ENCODE data around the gene PDCD11.

- TF ChIP-seq CTCF (conservative IDR thresholded peaks at IDR 0.05) (no peak), EZH2 (IDR thresholded peaks at IDR 0.05; ENCODE audit: low read depth) (no peak)
These were observed 46.3 kb upstream of the PDCD11 start for GRCh38 chr10:103350175-103350516.

Measured in PC-9 (cell line).